OCI-LY3 (cell line): ENCODE results near the gene THOP1.

Experiments used
- H2AFZ ChIP-seq: fragments of 200-600, 300-600 bp; shearing (Covaris generic); 2 replicates; pipeline ENCODE4 v1.6.0; 2014; ENCODE audit warnings: antibody characterized with exemption, low read depth, low read length
- H3K27ac ChIP-seq: fragments of 200-600, 300-600 bp; sonication (generic); 2 replicates; pipeline ENCODE4 v1.5.1; 2014; ENCODE audit warnings: mild to moderate bottlenecking, low read length, moderate library complexity, mixed read lengths
- H3K27me3 ChIP-seq: fragments of 200-600, 300-600 bp; sonication (generic); 2 replicates; pipeline ENCODE4 v1.6.1; 2014; ENCODE audit warnings: low read depth, low read length, mixed read lengths
- H3K36me3 ChIP-seq: fragments of 200-600, 300-600 bp; sonication (generic); replicated peaks from 2 replicates; pipeline ENCODE3; 2014; ENCODE audit warnings: low read depth, low read length, mixed read lengths
- H3K4me1 ChIP-seq: fragments of 300-600, 200-600 bp; sonication (generic); 2 replicates; pipeline ENCODE4 v1.6.1; 2014; ENCODE audit warnings: low read length, mixed read lengths
- H3K4me2 ChIP-seq: fragments of 200-600, 300-600 bp; sonication (generic); 2 replicates; pipeline ENCODE4 v1.6.1; 2014; ENCODE audit warnings: low read length, mixed read lengths
- H3K4me3 ChIP-seq: fragments of 300-600, 200-600 bp; sonication (generic); 2 replicates; pipeline ENCODE4 v1.5.1; 2014; ENCODE audit warnings: antibody characterized with exemption, mild to moderate bottlenecking, low read length, moderate library complexity
- H3K79me2 ChIP-seq: fragments of 300-600, 200-600 bp; shearing (Covaris generic); 2 replicates; pipeline ENCODE4 v1.6.1; 2014; ENCODE audit warnings: mild to moderate bottlenecking, low read length, mixed read lengths
- H3K9ac ChIP-seq: fragments of 300-600, 200-600 bp; shearing (Covaris generic); 2 replicates; pipeline ENCODE4 v1.6.0; 2014; ENCODE audit warnings: mild to moderate bottlenecking, low read length, moderate library complexity
- H3K9me3 ChIP-seq: fragments of 200-600, 300-600 bp; shearing (Covaris generic); 2 replicates; pipeline ENCODE4 v1.6.1; 2014; ENCODE audit warnings: low read length, mixed read lengths; ENCODE audit not compliant: insufficient read depth
- H4K20me1 ChIP-seq: fragments of 200-600, 300-600 bp; sonication (generic); 2 replicates; pipeline ENCODE4 v1.6.1; 2016; ENCODE audit warnings: low read length, mixed read lengths; ENCODE audit not compliant: insufficient read depth
- EZH2phosphoT487 ChIP-seq: fragments of 200-600 bp; shearing (Covaris generic); IDR thresholded peaks from 2 replicates; pipeline ENCODE4 v1.6.1; 2018; ENCODE audit warnings: antibody characterized with exemption, mixed run types, low read depth
- TF ChIP-seq, protein P1 (sequence below): fragments of 200-600, 300-600 bp; sonication (generic); IDR thresholded peaks from 2 replicates; pipeline ENCODE4 v1.5.1; 2014; ENCODE audit warnings: antibody characterized with exemption, low read length, low read depth

Gene THOP1

DNA sequence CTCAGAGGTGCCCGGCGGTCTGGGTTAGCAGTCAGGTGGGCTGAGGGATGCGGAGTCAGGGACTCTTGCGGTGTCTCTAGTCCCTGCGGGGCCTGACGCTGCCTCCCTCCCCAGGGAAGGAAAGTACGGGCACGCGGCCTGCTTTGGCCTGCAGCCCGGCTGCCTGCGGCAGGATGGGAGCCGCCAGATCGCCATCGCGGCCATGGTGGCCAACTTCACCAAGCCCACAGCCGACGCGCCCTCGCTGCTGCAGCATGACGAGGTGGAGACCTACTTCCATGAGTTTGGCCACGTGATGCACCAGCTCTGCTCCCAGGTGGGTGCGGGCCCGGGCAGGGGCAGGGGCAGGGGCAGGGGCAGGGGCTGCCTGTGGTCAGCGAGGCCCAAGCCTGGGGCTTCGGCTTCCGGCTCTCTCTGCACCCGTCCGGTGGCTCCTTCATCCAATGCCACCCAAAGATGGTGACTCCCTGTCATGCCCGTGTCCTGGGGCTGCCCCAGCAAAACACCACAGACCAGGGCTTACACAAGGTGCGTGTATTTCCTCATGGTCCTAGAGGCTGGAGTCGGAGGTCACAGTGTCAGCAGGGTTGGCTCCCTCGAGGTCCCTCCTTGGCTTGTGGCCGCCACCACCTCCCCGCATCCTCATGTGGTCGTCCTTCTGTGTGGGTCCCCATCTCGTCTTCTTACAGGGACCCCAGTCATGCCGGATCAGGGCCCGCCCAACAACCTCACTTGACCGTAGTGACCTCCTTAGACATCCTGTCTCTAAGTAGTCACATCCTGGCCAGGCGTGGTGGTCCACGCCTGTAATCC lies 23.0 kb downstream of the THOP1 start:
- Histone ChIP-seq H2AFZ (no peak overlapping the region), H3K9me3 (no peaks in the 10 kb centered on the region), H4K20me1 (no peaks in the 10 kb centered on the region; the same call in 1 of the 2 replicates), H3K27me3 (no peaks in the 10 kb centered on the region), H3K79me2 (no peaks in the 10 kb centered on the region; the same call in 1 of the 2 replicates), H3K9ac (no peak overlapping the region), H3K27ac (no peak overlapping the region), H3K4me1 (no peaks in the 10 kb centered on the region), H3K4me2 (no peak overlapping the region), H3K4me3 (no peak overlapping the region), H3K36me3 (peaks cover 84% of the 10 kb centered on the region)
- no peak for TF ChIP-seq EZH2phosphoT487
- TF ChIP-seq, protein P1, sequence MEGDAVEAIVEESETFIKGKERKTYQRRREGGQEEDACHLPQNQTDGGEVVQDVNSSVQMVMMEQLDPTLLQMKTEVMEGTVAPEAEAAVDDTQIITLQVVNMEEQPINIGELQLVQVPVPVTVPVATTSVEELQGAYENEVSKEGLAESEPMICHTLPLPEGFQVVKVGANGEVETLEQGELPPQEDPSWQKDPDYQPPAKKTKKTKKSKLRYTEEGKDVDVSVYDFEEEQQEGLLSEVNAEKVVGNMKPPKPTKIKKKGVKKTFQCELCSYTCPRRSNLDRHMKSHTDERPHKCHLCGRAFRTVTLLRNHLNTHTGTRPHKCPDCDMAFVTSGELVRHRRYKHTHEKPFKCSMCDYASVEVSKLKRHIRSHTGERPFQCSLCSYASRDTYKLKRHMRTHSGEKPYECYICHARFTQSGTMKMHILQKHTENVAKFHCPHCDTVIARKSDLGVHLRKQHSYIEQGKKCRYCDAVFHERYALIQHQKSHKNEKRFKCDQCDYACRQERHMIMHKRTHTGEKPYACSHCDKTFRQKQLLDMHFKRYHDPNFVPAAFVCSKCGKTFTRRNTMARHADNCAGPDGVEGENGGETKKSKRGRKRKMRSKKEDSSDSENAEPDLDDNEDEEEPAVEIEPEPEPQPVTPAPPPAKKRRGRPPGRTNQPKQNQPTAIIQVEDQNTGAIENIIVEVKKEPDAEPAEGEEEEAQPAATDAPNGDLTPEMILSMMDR = no peak

DNA sequence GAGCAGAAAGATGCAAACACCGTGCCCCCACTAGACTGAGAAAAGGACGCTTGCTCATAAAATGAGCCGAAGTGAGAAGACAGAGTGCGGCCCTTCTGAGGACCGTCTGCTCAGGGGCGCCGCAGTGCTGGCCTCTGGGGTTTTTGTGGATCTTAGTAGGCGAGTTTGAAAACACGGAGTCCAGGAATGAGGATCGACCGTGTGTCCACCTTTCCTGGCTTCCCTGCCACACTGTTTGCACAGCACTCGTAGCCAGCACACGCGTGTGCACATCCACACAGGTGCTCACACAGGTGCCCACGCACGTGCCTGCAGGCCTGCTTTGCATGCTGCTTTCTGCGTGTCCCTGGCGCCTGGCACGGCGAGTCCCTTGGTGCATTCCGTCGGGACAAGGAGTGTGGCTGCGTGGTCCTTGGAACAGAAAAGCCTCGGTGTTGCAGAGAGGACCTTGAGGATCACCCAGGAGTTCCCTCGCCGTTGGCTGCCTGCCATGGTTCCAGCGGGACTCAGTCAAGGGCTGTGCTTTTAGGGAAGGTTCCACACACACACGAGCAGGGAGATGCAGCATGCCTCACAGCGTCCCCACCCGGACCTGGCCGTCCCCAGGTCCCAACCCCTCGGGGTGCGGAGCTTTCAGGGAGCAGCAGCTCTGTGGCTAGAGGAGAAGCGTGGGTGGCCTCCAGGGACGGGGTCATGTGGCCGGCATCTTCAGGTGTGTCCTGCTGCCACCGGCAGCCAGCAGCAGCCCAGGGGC lies 24.3 kb downstream of the THOP1 start:
- H3K4me2 ChIP-seq = no peak overlapping the region
- TF ChIP-seq, protein P1 = no peak
- TF ChIP-seq EZH2phosphoT487 = no peak
- H3K27ac ChIP-seq = no peak overlapping the region
- H3K27me3 ChIP-seq = no peaks in the 10 kb centered on the region
- no peaks in the 10 kb centered on the region for H3K9me3 ChIP-seq
- H3K79me2 ChIP-seq = no peaks in the 10 kb centered on the region; the same call in 1 of the 2 replicates
- H3K4me1 ChIP-seq = no peaks in the 10 kb centered on the region
- no peak overlapping the region for H3K9ac ChIP-seq
- peaks cover 87% of the 10 kb centered on the region for H3K36me3 ChIP-seq
- H4K20me1 ChIP-seq = no peaks in the 10 kb centered on the region; the same call in 1 of the 2 replicates
- H2AFZ ChIP-seq = no peak overlapping the region
- no peak overlapping the region for H3K4me3 ChIP-seq

DNA sequence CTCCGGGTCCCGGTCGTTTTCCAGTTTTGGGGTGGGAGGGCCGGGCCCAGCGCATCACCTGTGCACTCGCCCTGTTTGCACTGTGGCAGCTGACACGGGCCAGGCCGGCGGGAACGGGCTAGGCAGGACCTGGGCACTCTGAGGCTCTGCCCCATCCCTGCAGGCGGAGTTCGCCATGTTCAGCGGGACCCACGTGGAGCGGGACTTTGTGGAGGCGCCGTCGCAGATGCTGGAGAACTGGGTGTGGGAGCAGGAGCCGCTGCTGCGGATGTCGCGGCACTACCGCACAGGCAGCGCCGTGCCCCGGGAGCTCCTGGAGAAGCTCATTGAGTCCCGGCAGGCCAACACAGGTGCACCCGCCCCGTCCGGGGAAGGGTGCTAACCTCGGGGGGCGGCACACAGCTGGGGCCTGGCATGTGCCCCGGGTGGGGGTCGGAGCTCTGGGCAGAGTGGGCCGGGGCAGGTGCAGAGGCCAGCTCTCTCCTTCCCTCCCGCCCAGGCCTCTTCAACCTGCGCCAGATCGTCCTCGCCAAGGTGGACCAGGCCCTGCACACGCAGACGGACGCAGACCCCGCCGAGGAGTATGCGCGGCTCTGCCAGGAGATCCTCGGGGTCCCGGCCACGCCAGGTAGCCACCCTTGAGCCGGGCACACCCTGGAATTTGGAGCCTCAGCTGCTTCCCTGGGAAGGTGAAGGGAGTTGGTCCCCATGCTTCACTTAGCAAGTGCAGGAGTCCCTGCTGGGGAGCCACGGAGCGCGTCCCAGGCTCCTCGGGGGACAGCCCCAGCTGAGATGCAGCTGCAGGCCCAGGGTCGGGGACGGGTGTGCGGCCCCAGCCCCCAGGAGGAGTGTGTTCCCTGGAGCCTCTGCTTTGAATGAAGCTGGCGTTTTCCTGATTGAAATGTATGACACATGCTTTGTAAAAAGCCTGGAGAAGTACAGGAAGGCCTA lies 25.1 kb downstream of the THOP1 start:
- Histone ChIP-seq H3K27me3 (no peaks in the 10 kb centered on the region), H3K4me1 (no peaks in the 10 kb centered on the region), H3K9ac (no peak overlapping the region), H3K4me3 (no peak overlapping the region), H3K9me3 (no peaks in the 10 kb centered on the region), H3K36me3 (peaks cover 89% of the 10 kb centered on the region), H4K20me1 (no peaks in the 10 kb centered on the region; the same call in 1 of the 2 replicates), H2AFZ (no peak overlapping the region), H3K4me2 (no peak overlapping the region), H3K27ac (no peak overlapping the region), H3K79me2 (no peaks in the 10 kb centered on the region)
- TF ChIP-seq EZH2phosphoT487 = no peak
- TF ChIP-seq, protein P1 = no peak
